ENCODE results near the gene TBX10.

GRCh38 chr11:67627441-67627811 lies 12.1 kb downstream of the TBX10 start:
- TF ChIP-seq CTCF (conservative IDR thresholded peaks at IDR 0.05; ENCODE audit: low read depth, low read length) (no peak), EZH2 (IDR thresholded peaks at IDR 0.05; ENCODE audit: borderline replicate concordance, low read depth, low read length, poor library complexity, severe bottlenecking) (no peak)

Measured in A673 (cell line).